HG03097 (cell line): Measurements from ENCODE around the gene FMNL1.
"Not testable (repeated sequence)": the region's sequence is repeated elsewhere in the genome, so short reads cannot be mapped to it uniquely, and the experiment has no call there.

Experiments used
- ATAC-seq: cut with Tn5 transposase; IDR thresholded peaks from one replicate; pipeline ENCODE4 v1.9.1; 2021; ENCODE audit not compliant: unreplicated experiment, low FRiP score

Gene FMNL1

GRCh38 chr17:45221081-45222013, at the start of gene FMNL1:
Gene FMNL1, plus strand, starts transcription at chr17:45221885. Its CDS starts 240 bp downstream, at chr17:45222125.
- no peak for ATAC-seq

GRCh38 chr17:45172232-45172540, 49.5 kb upstream of the FMNL1 start:
- no peak for ATAC-seq

- ATAC-seq, result no peak
Observed at GRCh38 chr17:45172541-45173286, 49.0 kb upstream of the FMNL1 start.

GRCh38 chr17:45175759-45176115, 45.9 kb upstream of the FMNL1 start:
- ATAC-seq, result no peak

- ATAC-seq, result no peak
Observed at GRCh38 chr17:45177563-45177962, 44.1 kb upstream of the FMNL1 start.

GRCh38 chr17:45184144-45184543, 37.5 kb upstream of the FMNL1 start:
- ATAC-seq, result no peak

- ATAC-seq, result no peak
Observed at GRCh38 chr17:45186801-45187354, 34.8 kb upstream of the FMNL1 start.

GRCh38 chr17:45189009-45189408, 32.7 kb upstream of the FMNL1 start:
- ATAC-seq, result no peak

- ATAC-seq, result no peak
Observed at GRCh38 chr17:45190503-45191255, 31.0 kb upstream of the FMNL1 start.

- ATAC-seq, result no peak
Observed at GRCh38 chr17:45195424-45195823, 26.3 kb upstream of the FMNL1 start.

GRCh38 chr17:45197108-45197507, 24.6 kb upstream of the FMNL1 start:
- ATAC-seq, result no peak

GRCh38 chr17:45197555-45198334, 23.9 kb upstream of the FMNL1 start:
- ATAC-seq, result no peak

- no peak for ATAC-seq
Observed at GRCh38 chr17:45200701-45201100, 21.0 kb upstream of the FMNL1 start.

- ATAC-seq, result no peak
Observed at GRCh38 chr17:45201457-45201856, 20.2 kb upstream of the FMNL1 start.

GRCh38 chr17:45201880-45202279, 19.8 kb upstream of the FMNL1 start:
- not testable (repeated sequence) for ATAC-seq

GRCh38 chr17:45218895-45219661, 2.6 kb upstream of the FMNL1 start:
- ATAC-seq, result no peak

GRCh38 chr17:45220079-45220478, 1.6 kb upstream of the FMNL1 start:
- ATAC-seq, result no peak

- no peak for ATAC-seq
Observed at GRCh38 chr17:45222014-45222288, 266 bp downstream of the FMNL1 start.

GRCh38 chr17:45222289-45222995, 757 bp downstream of the FMNL1 start:
- ATAC-seq, result no peak
